K562 (cell line): Measurements from ENCODE around the gene CFAP20. TPM values are rescaled to one million over a fixed set of nuclear protein-coding genes. Genes with fewer than 3 reads are reported as not detected.

Source experiments
- CBX1 ChIP-seq: sonication (generic); IDR thresholded peaks from 2 replicates; pipeline ENCODE4 v1.6.1; 2016; ENCODE audit warnings: antibody characterized with exemption, low read depth, mild to moderate bottlenecking
- CCNT2 ChIP-seq: IDR thresholded peaks from 2 replicates; pipeline ENCODE4 v1.6.1; 2011; ENCODE audit warnings: borderline replicate concordance, low read depth, mild to moderate bottlenecking, moderate library complexity, mixed read lengths, low read length; ENCODE audit not compliant: insufficient read length; ENCODE audit errors: extremely low read depth
- CGGBP1 ChIP-seq: fragments of 250-450 bp; sonication (Bioruptor Pico); IDR thresholded peaks from 2 replicates; pipeline ENCODE4 v1.9.0; 2021; ENCODE audit warnings: mild to moderate bottlenecking
- CHD4 ChIP-seq: fragments of 200-600 bp; sonication (generic); IDR thresholded peaks from 3 replicates; pipeline ENCODE4 v1.6.1; 2012; ENCODE audit warnings: low read depth, mild to moderate bottlenecking, mixed read lengths, low read length, inconsistent platforms; ENCODE audit not compliant: insufficient read depth, insufficient replicate concordance, poor library complexity, severe bottlenecking
- ELF4 ChIP-seq: fragments of 450-650 bp; formaldehyde crosslinking; IDR thresholded peaks from 2 replicates; pipeline ENCODE4 v1.4.0; 2022; ENCODE audit warnings: missing genetic modification characterization
- FOXA3 ChIP-seq, 2 experiments: fragments of 450-650 bp in 1 of 2; sonication (generic) in 1 of 2; formaldehyde crosslinking; IDR thresholded peaks in 1 of 2; conservative IDR thresholded peaks in 1 of 2; 2 replicates each; pipeline versions ENCODE4 v1.4.0 to v1.8.0; 2020 to 2022; ENCODE audit warnings: mild to moderate bottlenecking in 2 of 2, missing genetic modification reagents in 1 of 2
- HOMEZ ChIP-seq: fragments of 250-450 bp; sonication (Bioruptor Pico); IDR thresholded peaks from 2 replicates; pipeline ENCODE4 v1.4.0; 2020; ENCODE audit warnings: mild to moderate bottlenecking, moderate library complexity
- IRF9 ChIP-seq: fragments of 450-650 bp; IDR thresholded peaks from 2 replicates; pipeline ENCODE4 v1.6.1; 2016; ENCODE audit warnings: missing biosample characterization, missing genetic modification characterization
- MTF1 ChIP-seq: fragments of 250-450 bp; sonication (Bioruptor Pico); IDR thresholded peaks from 2 replicates; pipeline ENCODE4 v1.9.0; 2021; ENCODE audit warnings: moderate library complexity, mild to moderate bottlenecking, inconsistent platforms, borderline replicate concordance
- MXI1 ChIP-seq: IDR thresholded peaks from 2 replicates; pipeline ENCODE4 v1.6.1; 2011; ENCODE audit warnings: low read depth, mild to moderate bottlenecking, improper control_type of control experiment, low read length
- NR1H2 ChIP-seq: sonication (generic); formaldehyde crosslinking; IDR thresholded peaks from 2 replicates; pipeline ENCODE4 v1.4.0; 2020; ENCODE audit warnings: mild to moderate bottlenecking, missing genetic modification reagents
- PTRF ChIP-seq: fragments of 450-650 bp; IDR thresholded peaks from 2 replicates; pipeline ENCODE4 v1.6.1; 2016; ENCODE audit warnings: mild to moderate bottlenecking, missing genetic modification characterization, missing compliant biosample characterization
- SRSF9 ChIP-seq: fragments of 200-400 bp; formaldehyde crosslinking; IDR thresholded peaks from 2 replicates; pipeline ENCODE4 v1.6.1; 2017; ENCODE audit warnings: low read depth, low read length, borderline replicate concordance
- TEAD4 ChIP-seq, 2 experiments: sonication (generic) in 1 of 2; formaldehyde crosslinking in 1 of 2; IDR thresholded peaks; 2 replicates each; pipeline versions ENCODE4 v1.6.1 to v1.8.0; 2012 to 2022; ENCODE audit warnings: borderline replicate concordance in 1 of 2, inconsistent platforms in 1 of 2, low read length in 1 of 2, mild to moderate bottlenecking in 1 of 2, missing genetic modification reagents in 1 of 2
- XRCC5 ChIP-seq: fragments of 200-400 bp; formaldehyde crosslinking; IDR thresholded peaks from 2 replicates; pipeline ENCODE4 v1.6.1; 2017; ENCODE audit warnings: low read depth, mild to moderate bottlenecking, low read length
- ZC3H11A ChIP-seq: IDR thresholded peaks from 2 replicates; pipeline ENCODE4 v1.6.1; 2012; ENCODE audit warnings: low read depth, low read length, improper control_type of control experiment
- ZFX ChIP-seq: sonication (generic); formaldehyde crosslinking; IDR thresholded peaks from 2 replicates; pipeline ENCODE4 v1.8.0; 2022; ENCODE audit warnings: mild to moderate bottlenecking, missing genetic modification reagents, moderate library complexity
- ZNF140 ChIP-seq: fragments of 250-450 bp; sonication (Bioruptor Pico); IDR thresholded peaks from 2 replicates; pipeline ENCODE4 v1.8.0; 2021; ENCODE audit warnings: moderate library complexity, mild to moderate bottlenecking, inconsistent platforms
- ZNF146 ChIP-seq: IDR thresholded peaks from one replicate; pipeline ENCODE4 v1.6.1; 2018; ENCODE audit warnings: missing compliant biosample characterization; ENCODE audit not compliant: unreplicated experiment
- ZNF197 ChIP-seq: fragments of 200-800 bp; sonication (Bioruptor generic); IDR thresholded peaks from 2 replicates; pipeline ENCODE4 v1.6.1; 2016; ENCODE audit warnings: low read depth, missing genetic modification characterization, missing compliant biosample characterization
- ZNF431 ChIP-seq: sonication (generic); formaldehyde crosslinking; IDR thresholded peaks from 2 replicates; pipeline ENCODE4 v1.8.0; 2022; ENCODE audit warnings: mild to moderate bottlenecking, missing genetic modification reagents
- ZNF75A ChIP-seq: fragments of 450-650 bp; formaldehyde crosslinking; IDR thresholded peaks from 2 replicates; pipeline ENCODE4 v1.4.0; 2020; ENCODE audit warnings: mild to moderate bottlenecking
- ZNF766 ChIP-seq: fragments of 200-800 bp; sonication (Bioruptor generic); conservative IDR thresholded peaks from 2 replicates; pipeline ENCODE4 v1.6.1; 2016; ENCODE audit warnings: missing genetic modification characterization, missing compliant biosample characterization
- polyA plus RNA-seq, 8 experiments: library from polyadenylated mRNA; depleted of rRNA in 4 of 8; stranded (reverse) in 5 of 8; unstranded in 3 of 8; fragments of >200 nt; fragmentation: Nextera tagmentation in 2 of 8; fragmentation: Illumina TruSeq in 1 of 8; extraction: Ambion mirVana in 2 of 8; extraction: Trizol in 1 of 8; gene quantifications; 2 replicates each; pipeline versions ENCODE4 v1.2.1 to v1.2.3, GENCODE V29; 2011 to 2014; ENCODE audit warnings: inconsistent platforms in 1 of 8, missing spikeins in 1 of 8
- total RNA-seq, 7 experiments: library from RNA; depleted of rRNA in 6 of 7; stranded (reverse); fragments of >200 nt in 6 of 7; fragmentation: Illumina TruSeq in 2 of 7; extraction: Trizol in 2 of 7; gene quantifications; 2 replicates each; pipeline versions ENCODE4 v1.2.1 to v1.2.3, GENCODE V29; 2011 to 2021; ENCODE audit warnings: low replicate concordance in 1 of 7

Gene CFAP20
- total and polyA plus RNA-seq, 9 of the 15 experiments (the other 6 are each of a cell fraction or from before 2014, with no cell fraction given) = 20.5 to 90.5 (median 75.3) TPM

- peak; percentile 50 for TF ChIP-seq TEAD4 (IDR thresholded peaks at IDR 0.05; ENCODE audit: low read length)
- TF ChIP-seq TEAD4 (CRISPR knock-in tag; IDR thresholded peaks at IDR 0.05; ENCODE audit: borderline replicate concordance) = peak; percentile 89
- TF ChIP-seq ZNF197 (CRISPR knock-in tag) = no peak
- TF ChIP-seq ELF4 (CRISPR knock-in tag) = no peak
- TF ChIP-seq ZNF766 = no peak
- no peak for TF ChIP-seq CGGBP1 (CRISPR knock-in tag)
- TF ChIP-seq IRF9 = no peak
- no peak for TF ChIP-seq ZNF146
- TF ChIP-seq HOMEZ = no peak
- TF ChIP-seq CBX1 = peak; percentile 53; the same call in 1 of the 2 replicates
- TF ChIP-seq ZC3H11A = 0 out of 2 replicates have a peak, but pooled peaks have one; percentile 31
- TF ChIP-seq XRCC5 = peak; percentile 90; the same call in 1 of the 2 replicates
- 0 out of 2 replicates have a peak, but pooled peaks have one; percentile 26 for TF ChIP-seq ZNF431
- TF ChIP-seq CCNT2 = peak; percentile 53
- TF ChIP-seq NR1H2 = 0 out of 2 replicates have a peak, but pooled peaks have one; percentile 73
- no peak for TF ChIP-seq PTRF (tag)
- peak; percentile 80 for TF ChIP-seq MXI1
- no peak for TF ChIP-seq MTF1 (CRISPR knock-in tag)
- no peak for TF ChIP-seq ZNF140 (CRISPR knock-in tag)
- TF ChIP-seq ZNF75A (CRISPR knock-in tag) = no peak
- TF ChIP-seq ZFX (CRISPR knock-in tag) = peak; percentile 87
- TF ChIP-seq SRSF9 = no peak
- no peak for TF ChIP-seq CHD4
- peak in 1 of 2 experiments; percentile 80; a peak in 2 of 4 replicates for TF ChIP-seq FOXA3 (CRISPR knock-in tag; conservative IDR thresholded peaks at IDR 0.05 in 1 of 2, IDR thresholded peaks at IDR 0.05 in 1 of 2)
Observed at GRCh38 chr16:58129097-58129936, at the start of gene CFAP20 (continued).
